Smooth muscle cell (in vitro differentiated cells): ENCODE data around the gene FAM234B. TPM values are rescaled to one million over a fixed set of nuclear protein-coding genes. Genes with fewer than 3 reads are reported as not detected.
"Not testable (repeated sequence)": the region's sequence is repeated elsewhere in the genome, so short reads cannot be mapped to it uniquely, and the experiment has no call there.

ENCODE experiments used
- DNase-seq: peaks from one replicate; lab custom pipeline; 2025; ENCODE audit not compliant: unreplicated experiment; lab: John Stamatoyannopoulos, UW
- H2AFZ ChIP-seq: fragments of 200-600 bp; sonication (generic); 2 replicates; pipeline ENCODE4 v1.6.0; 2016; ENCODE audit warnings: antibody characterized with exemption, low read depth, mild to moderate bottlenecking
- H3F3A ChIP-seq: fragments of 200-600 bp; sonication (generic); 2 replicates; pipeline ENCODE4 v1.6.0; 2017; ENCODE audit warnings: antibody characterized with exemption, low read depth
- H3K27ac ChIP-seq: fragments of 200-600 bp; sonication (generic); 2 replicates; pipeline ENCODE4 v1.5.1; 2016; ENCODE audit warnings: low read depth, mild to moderate bottlenecking
- H3K27me3 ChIP-seq: fragments of 200-600 bp; sonication (generic); 2 replicates; pipeline ENCODE4 v1.6.1; 2016; ENCODE audit warnings: low read depth, mild to moderate bottlenecking
- H3K36me3 ChIP-seq: fragments of 200-600 bp; sonication (generic); 2 replicates; pipeline ENCODE4 v1.5.1; 2016; ENCODE audit warnings: low read depth
- H3K4me1 ChIP-seq: fragments of 200-600 bp; sonication (generic); 2 replicates; pipeline ENCODE4 v1.5.1; 2016; ENCODE audit warnings: low read depth
- H3K4me2 ChIP-seq: fragments of 200-600 bp; sonication (generic); 2 replicates; pipeline ENCODE4 v1.6.0; 2016; ENCODE audit warnings: mild to moderate bottlenecking
- H3K4me3 ChIP-seq: fragments of 200-600 bp; sonication (generic); 2 replicates; pipeline ENCODE4 v1.5.1; 2016; ENCODE audit warnings: mild to moderate bottlenecking
- H3K79me2 ChIP-seq: fragments of 200-600 bp; sonication (generic); 2 replicates; pipeline ENCODE4 v1.6.0; 2016; ENCODE audit warnings: low read depth, mild to moderate bottlenecking
- H3K9ac ChIP-seq: fragments of 200-600 bp; sonication (generic); 2 replicates; pipeline ENCODE4 v1.6.0; 2016; ENCODE audit warnings: low read depth
- H3K9me3 ChIP-seq: fragments of 200-600 bp; sonication (generic); replicated peaks from 2 replicates; pipeline ENCODE4 v1.5.1; 2016; ENCODE audit warnings: low read depth
- H4K20me1 ChIP-seq: fragments of 200-600 bp; sonication (generic); 2 replicates; pipeline ENCODE4 v1.6.0; 2016; ENCODE audit warnings: low read depth
- CTCF ChIP-seq: fragments of 200-600 bp; sonication (generic); IDR thresholded peaks from 2 replicates; pipeline ENCODE4 v1.5.1; 2017; ENCODE audit warnings: borderline replicate concordance, mild to moderate bottlenecking, antibody characterized with exemption; ENCODE audit not compliant: insufficient read depth, poor library complexity, severe bottlenecking
- WGBS: methylation state at CpG from one replicate; pipeline ENCODE4 v1.1.7; 2016; ENCODE audit warnings: low lambda C conversion rate; 5-methylcytosine and 5-hydroxymethylcytosine counted together
- polyA plus RNA-seq: library from polyadenylated mRNA; unstranded; fragments of >200 nt; fragmentation: Nextera tagmentation; extraction: Ambion mirVana; gene quantifications from 2 replicates; pipeline ENCODE4 v1.2.1, GENCODE V29; 2016
- total RNA-seq: library from RNA; depleted of rRNA; stranded (reverse); fragments of >200 nt; gene quantifications from 2 replicates; pipeline ENCODE4 v1.2.3, GENCODE V29; 2014

The FAM234B gene
- total and polyA plus RNA-seq, 2 experiments from 2014 or later: 1.6 to 3.0 TPM

- Histone ChIP-seq H2AFZ (no peak overlapping the region), H3K27me3 (no peaks in the 10 kb centered on the region), H3K27ac (no peak overlapping the region), H3K4me3 (no peak overlapping the region), H3K4me1 (peaks cover 17% of the 10 kb centered on the region), H3K36me3 (no peaks in the 10 kb centered on the region), H3K9ac (no peak overlapping the region), H3F3A (no peaks in the 10 kb centered on the region), H3K9me3 (no peaks in the 10 kb centered on the region), H4K20me1 (no peaks in the 10 kb centered on the region), H3K79me2 (no peaks in the 10 kb centered on the region), H3K4me2 (no peak overlapping the region)
- 81% methylated on average over 9 of the region's 9 CpGs for WGBS
- TF ChIP-seq CTCF: no peak
- no peak for DNase-seq
Measured at GRCh38 chr12:13030541-13031291, 13.5 kb upstream of the FAM234B start.

- H3K9me3 ChIP-seq: no peaks in the 10 kb centered on the region
- no peaks in the 10 kb centered on the region for H3F3A ChIP-seq
- H2AFZ ChIP-seq: no peak overlapping the region
- no peak overlapping the region for H3K4me2 ChIP-seq
- no peak overlapping the region for H3K4me3 ChIP-seq
- no peak overlapping the region for H3K9ac ChIP-seq
- no peaks in the 10 kb centered on the region for H3K27me3 ChIP-seq
- no peak for TF ChIP-seq CTCF
- H3K4me1 ChIP-seq: peaks cover 17% of the 10 kb centered on the region
- H4K20me1 ChIP-seq: no peaks in the 10 kb centered on the region
- H3K27ac ChIP-seq: no peak overlapping the region
- no peaks in the 10 kb centered on the region for H3K79me2 ChIP-seq
- DNase-seq: no peak
- 83% methylated on average over 2 of the region's 2 CpGs for WGBS
- no peaks in the 10 kb centered on the region for H3K36me3 ChIP-seq
Measured at GRCh38 chr12:13032164-13032563, 12.0 kb upstream of the FAM234B start.

- H3K4me1 ChIP-seq: peaks cover 13% of the 10 kb centered on the region
- no peak for TF ChIP-seq CTCF
- no peaks in the 10 kb centered on the region for H3F3A ChIP-seq
- DNase-seq: no peak
- no peak overlapping the region for H3K9ac ChIP-seq
- H2AFZ ChIP-seq: no peak overlapping the region
- H4K20me1 ChIP-seq: no peaks in the 10 kb centered on the region
- WGBS: 95% methylated on average over 5 of the region's 5 CpGs
- no peak overlapping the region for H3K4me3 ChIP-seq
- H3K27me3 ChIP-seq: no peaks in the 10 kb centered on the region
- no peaks in the 10 kb centered on the region for H3K36me3 ChIP-seq
- H3K27ac ChIP-seq: no peak overlapping the region
- no peaks in the 10 kb centered on the region for H3K9me3 ChIP-seq
- H3K79me2 ChIP-seq: no peaks in the 10 kb centered on the region
- H3K4me2 ChIP-seq: no peak overlapping the region
Measured at GRCh38 chr12:13033476-13033875, 10.7 kb upstream of the FAM234B start.

GRCh38 chr12:13035335-13035734 lies 8.8 kb upstream of the FAM234B start:
- WGBS: 92% methylated on average over 5 of the region's 5 CpGs
- not testable (repeated sequence) for H2AFZ ChIP-seq, H3K27ac ChIP-seq, H3K4me1 ChIP-seq, H3K9me3 ChIP-seq, DNase-seq, H3F3A ChIP-seq, H3K9ac ChIP-seq, H3K36me3 ChIP-seq, H3K4me3 ChIP-seq, H3K27me3 ChIP-seq, H3K4me2 ChIP-seq, H3K79me2 ChIP-seq, H4K20me1 ChIP-seq
